GM19467 (cell line): ENCODE measurements around the gene EIPR1.
"Not testable (repeated sequence)": the region's sequence is repeated elsewhere in the genome, so short reads cannot be mapped to it uniquely, and the experiment has no call there.

Experiments
- ATAC-seq: cut with Tn5 transposase; IDR thresholded peaks from one replicate; pipeline ENCODE4 v1.9.1; 2021; ENCODE audit warnings: mild to moderate bottlenecking, moderate library complexity; ENCODE audit not compliant: unreplicated experiment

The EIPR1 gene

GRCh38 chr2:3182848-3183247 lies 194.8 kb downstream of the EIPR1 start:
- ATAC-seq = no peak

- no peak for ATAC-seq
These were observed 196.1 kb downstream of the EIPR1 start for GRCh38 chr2:3181416-3182010.

GRCh38 chr2:3180909-3181221 lies 196.8 kb downstream of the EIPR1 start:
- ATAC-seq = not testable (repeated sequence)

- ATAC-seq = no peak
These were observed 197.3 kb downstream of the EIPR1 start for GRCh38 chr2:3180082-3180908.

GRCh38 chr2:3179626-3180025 lies 198.0 kb downstream of the EIPR1 start:
- no peak for ATAC-seq

GRCh38 chr2:3179208-3179607 lies 198.4 kb downstream of the EIPR1 start:
- no peak for ATAC-seq

- ATAC-seq = no peak
These were observed 199.0 kb downstream of the EIPR1 start for GRCh38 chr2:3178578-3179031.

- no peak for ATAC-seq
These were observed 199.6 kb downstream of the EIPR1 start for GRCh38 chr2:3177891-3178577.

GRCh38 chr2:3176869-3177255 lies 200.8 kb downstream of the EIPR1 start:
- no peak for ATAC-seq

- no peak for ATAC-seq
These were observed 201.3 kb downstream of the EIPR1 start for GRCh38 chr2:3176071-3176868.

GRCh38 chr2:3175568-3175955 lies 202.1 kb downstream of the EIPR1 start:
- ATAC-seq = no peak

GRCh38 chr2:3174626-3175567 lies 202.7 kb downstream of the EIPR1 start:
- no peak for ATAC-seq

GRCh38 chr2:3173031-3173430 lies 204.6 kb downstream of the EIPR1 start:
- no peak for ATAC-seq

GRCh38 chr2:3172265-3172935 lies 205.2 kb downstream of the EIPR1 start:
- no peak for ATAC-seq

GRCh38 chr2:3171564-3172264 lies 205.9 kb downstream of the EIPR1 start:
- ATAC-seq = no peak

- ATAC-seq = no peak
These were observed 206.7 kb downstream of the EIPR1 start for GRCh38 chr2:3170792-3171455.

- no peak for ATAC-seq
These were observed 208.3 kb downstream of the EIPR1 start for GRCh38 chr2:3169106-3169870.
